HG03175 (cell line): Measurements from ENCODE around the gene POLK.
A peak's percentile ranks its signal among the peaks of the same experiment; 100 is the strongest.
"Not testable (repeated sequence)": the region's sequence is repeated elsewhere in the genome, so short reads cannot be mapped to it uniquely, and the experiment has no call there.

Experiments used
- ATAC-seq: cut with Tn5 transposase; IDR thresholded peaks from one replicate; pipeline ENCODE4 v1.9.1; 2021; ENCODE audit warnings: mild to moderate bottlenecking, moderate library complexity; ENCODE audit not compliant: unreplicated experiment

POLK gene

GRCh38 chr5:75510417-75510835, 1.3 kb upstream of the POLK start:
- ATAC-seq, result peak; percentile 3

DNA sequence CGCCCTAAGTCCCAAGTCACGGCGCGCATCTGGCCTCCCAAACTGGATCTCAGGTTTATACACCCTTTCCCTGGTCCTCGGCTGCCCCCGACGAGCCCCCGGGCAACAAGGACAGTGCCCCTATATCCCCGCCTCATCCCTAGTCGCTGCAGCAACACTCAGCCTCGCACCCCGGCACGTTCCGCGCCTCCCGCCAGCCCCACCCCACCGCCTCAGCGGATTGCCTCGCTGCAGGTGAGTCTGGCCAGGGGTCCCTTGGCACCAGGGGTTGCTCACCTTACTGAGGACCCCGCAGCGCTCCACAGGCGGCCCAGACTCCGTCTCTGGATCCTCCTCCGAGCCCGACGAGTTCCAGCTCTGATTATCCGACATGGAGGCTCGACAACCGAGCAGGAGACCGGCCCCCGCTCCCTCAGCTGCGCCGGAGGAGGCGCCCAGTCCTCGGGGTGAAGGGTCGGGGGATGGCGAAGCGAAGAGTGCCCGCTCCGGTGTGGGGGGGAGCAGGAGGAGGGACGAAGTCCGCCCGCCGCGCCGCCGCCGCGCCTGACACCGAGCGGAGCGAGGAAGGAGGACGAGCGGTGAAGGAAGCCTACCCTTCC, 756 bp upstream of the POLK start:
- ATAC-seq, result peak; percentile 37

DNA sequence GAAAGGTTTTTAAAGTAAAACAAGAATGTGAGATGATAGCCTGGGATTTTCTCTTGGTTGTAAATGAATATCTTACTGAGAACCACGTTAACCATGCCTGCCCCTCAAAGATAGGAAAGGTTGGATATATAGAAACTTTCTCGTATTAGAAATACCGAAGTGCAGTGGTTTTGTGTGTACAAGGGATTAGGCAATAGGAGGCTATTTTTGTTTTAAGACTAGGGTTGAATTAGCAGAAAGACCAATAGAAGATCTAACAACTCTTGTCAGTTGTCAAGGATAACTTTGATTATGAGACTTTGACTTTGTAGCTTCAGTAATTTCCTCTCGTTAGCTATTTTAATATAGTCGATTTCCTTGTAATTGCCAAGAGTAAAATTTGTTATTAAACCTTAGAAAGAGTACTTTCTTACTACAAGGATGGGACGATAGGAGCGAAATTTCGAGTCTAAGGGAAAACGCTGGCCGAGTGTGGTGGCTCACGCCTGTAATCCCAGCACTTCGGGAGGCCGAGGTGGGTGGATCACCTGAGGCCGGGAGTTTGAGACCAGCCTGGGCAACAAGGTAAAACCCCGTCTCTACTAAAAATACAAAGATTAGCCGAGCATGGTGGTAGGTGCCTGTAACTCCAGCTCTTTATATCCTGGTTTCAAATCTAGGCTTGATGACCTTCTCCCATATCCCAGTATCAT, 838 bp downstream of the POLK start:
- ATAC-seq, result no peak

DNA sequence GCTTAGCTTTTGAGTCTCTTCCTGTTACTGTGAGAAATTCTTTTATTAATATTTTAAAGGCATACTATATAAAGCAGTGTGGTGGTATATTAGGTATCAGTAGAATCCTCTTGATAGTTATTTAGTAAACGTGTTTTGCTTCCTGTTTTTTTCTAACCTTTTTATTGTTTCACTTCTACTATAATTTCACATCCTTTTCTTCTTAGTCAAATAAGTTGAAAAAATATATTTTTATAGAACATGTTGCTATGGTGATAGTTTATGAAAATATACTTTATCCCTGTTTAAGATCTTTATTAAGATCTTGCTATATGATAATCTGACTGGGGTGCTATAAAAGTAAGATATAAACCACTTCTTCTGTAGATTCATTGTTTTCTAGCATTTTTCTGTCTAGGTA, 2.1 kb downstream of the POLK start:
- no peak for ATAC-seq

DNA sequence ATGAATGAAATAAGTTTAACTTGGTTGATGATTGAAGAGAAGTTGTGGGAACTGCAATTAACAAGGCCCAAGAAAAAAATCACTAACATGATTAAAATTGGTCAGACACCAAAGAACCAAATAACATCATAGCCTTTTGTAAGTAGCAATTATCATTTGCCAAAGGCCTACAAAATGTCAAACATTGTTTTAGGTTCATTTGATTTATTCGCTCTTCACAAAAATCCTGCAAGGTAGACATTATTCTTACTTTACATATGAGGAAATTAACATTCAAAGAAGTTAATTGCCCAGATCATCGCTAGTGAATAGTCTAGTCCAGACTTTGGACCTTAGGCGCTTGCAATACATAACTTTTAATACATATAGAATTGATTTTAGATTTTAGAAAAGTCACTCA, 2.6 kb downstream of the POLK start:
- no peak for ATAC-seq

- no peak for ATAC-seq
Observed at GRCh38 chr5:75519761-75520160, 8.1 kb downstream of the POLK start.

- ATAC-seq, result no peak
Observed at GRCh38 chr5:75521195-75521594, 9.5 kb downstream of the POLK start.

DNA sequence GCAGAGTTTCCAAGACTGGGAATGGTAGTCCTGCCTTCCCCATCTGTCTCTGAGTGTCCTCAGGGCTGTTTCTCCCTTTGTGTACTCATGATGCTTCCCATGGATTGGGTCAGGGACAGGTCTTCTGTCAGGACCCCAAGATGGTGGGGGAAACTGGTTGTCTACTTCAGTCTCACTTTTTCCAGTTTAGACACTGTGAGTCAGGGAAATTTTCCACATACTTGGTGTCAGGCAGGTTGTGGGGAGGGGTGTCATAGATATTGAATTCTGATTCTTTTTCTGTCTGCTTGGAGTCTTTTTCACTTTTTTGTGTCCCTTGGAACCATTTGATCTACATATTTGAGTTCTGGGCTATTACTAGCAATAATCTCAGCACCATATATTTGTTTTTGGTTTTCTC, 10.3 kb downstream of the POLK start:
- no peak for ATAC-seq

DNA sequence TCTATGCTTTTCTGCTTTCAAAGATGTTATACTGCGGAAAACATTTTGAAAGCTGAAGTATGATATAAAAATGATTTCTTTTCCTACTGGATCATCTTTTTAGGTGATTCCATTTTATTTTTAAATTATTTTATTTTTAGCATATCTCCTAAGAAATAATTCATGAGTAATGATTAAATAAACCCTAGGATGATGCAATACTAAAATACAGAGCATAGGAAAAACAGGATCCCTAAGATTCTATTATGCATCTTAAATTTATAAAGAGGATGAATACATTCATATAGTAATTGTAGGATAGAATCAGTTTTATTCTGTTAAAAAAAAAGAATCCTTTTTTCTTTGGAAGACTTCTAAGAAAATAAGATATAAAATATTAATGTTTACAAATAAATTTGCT, 10.9 kb downstream of the POLK start:
- ATAC-seq, result no peak

DNA sequence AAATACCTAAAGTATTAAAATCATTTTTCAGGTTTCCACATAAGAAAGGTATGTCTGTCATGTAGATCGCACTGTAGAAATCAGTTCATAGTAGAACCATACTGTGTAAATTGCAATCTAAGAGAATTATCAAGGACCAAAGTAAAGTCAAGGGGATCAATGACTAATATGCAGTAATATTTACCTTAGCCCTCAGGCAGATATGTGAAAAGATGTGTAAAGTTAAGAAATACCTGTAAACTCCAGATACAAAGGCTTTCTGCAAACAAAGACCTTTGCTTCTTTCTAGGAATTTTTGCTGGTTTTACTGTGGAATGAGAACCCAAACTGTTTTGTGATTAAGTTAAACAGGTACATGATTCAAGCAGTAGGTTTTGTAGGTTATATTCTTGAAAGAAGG, 11.6 kb downstream of the POLK start:
- no peak for ATAC-seq

DNA sequence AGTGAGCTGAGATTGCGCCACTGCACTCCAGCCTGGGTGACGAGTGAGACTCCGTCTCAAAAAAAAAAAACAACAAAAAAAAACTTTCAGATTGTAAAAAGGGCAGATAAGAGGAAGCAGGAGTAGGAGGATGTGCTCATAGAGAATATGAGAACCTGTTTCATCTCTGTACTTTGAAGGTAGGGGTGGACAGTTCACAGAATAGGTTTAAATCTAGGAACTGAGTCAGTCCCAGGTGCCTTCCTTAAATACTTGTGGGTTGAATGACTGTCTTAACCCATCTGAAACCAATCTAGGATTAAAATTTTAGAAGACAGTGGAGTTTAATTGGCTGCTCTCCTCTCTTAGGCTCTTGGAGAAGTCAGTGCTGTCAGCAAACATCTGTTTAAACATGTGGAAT, 12.4 kb downstream of the POLK start:
- ATAC-seq, result peak; percentile 88

DNA sequence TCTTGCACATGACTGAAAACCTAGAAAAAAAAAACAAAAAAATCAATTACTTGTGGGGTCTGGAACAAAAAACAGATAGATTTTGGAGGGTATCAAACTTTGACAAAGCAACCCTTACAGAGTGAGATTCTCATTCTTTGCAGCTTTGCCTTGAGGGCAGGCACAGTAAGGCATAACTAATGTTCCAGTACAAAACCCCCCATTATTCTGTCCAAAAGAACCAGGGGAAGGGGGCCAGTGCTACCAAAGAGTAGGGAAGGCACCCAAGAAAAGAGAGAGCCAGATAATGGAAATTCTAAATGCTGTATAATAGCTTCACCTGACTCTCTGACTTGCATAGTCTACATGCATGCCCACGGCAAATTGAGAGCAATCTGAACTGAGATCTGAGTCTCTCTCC, 12.9 kb downstream of the POLK start:
- no peak for ATAC-seq

GRCh38 chr5:75525344-75525743, 13.7 kb downstream of the POLK start:
- ATAC-seq, result no peak

GRCh38 chr5:75526070-75526469, 14.4 kb downstream of the POLK start:
- ATAC-seq, result no peak

- ATAC-seq, result no peak
Observed at GRCh38 chr5:75529185-75529584, 17.5 kb downstream of the POLK start.

DNA sequence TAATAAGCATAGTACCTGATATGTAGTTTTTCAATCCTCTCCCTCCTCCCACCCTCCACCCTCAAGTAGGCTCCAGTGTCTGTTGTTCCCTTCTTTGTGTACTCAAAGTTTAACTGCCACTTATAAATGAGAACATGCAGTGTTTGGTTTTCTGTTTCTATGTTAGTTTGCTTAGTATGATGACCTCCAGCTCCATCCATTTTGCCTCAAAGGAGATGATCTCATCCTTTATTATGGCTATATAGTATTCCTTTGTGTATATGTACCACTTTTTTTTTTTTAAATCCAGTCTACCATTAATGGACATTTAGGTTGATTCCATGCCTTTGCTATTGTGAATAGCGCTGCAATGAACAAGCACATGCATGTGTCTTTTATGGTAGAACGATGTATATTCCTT, 20.5 kb downstream of the POLK start:
- ATAC-seq, result no peak

- ATAC-seq, result not testable (repeated sequence)
Observed at GRCh38 chr5:75533716-75534115, 22.0 kb downstream of the POLK start.

- no peak for ATAC-seq
Observed at GRCh38 chr5:75534734-75535133, 23.0 kb downstream of the POLK start.

DNA sequence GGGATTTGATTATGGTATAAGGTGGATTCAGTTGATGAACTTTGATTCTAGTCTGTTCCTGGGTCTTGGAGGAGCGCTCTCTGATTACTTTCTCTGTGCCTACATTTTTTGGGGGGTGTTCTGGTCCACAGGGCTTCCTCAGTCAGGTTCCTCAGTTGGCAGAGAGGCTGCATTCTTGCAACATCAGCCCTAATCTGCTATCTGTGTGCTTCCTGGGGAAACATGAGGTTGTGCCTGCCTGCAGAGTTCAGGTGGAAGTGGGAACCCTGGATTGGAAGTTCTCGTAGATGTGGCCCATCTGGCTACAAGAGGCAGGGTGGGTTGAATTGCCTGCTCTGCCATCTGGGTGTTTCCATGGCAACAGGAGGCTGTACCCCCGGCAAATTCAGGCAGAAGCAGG, 24.5 kb downstream of the POLK start:
- no peak for ATAC-seq

- no peak for ATAC-seq
Observed at GRCh38 chr5:75536694-75537360, 25.1 kb downstream of the POLK start.

GRCh38 chr5:75538211-75538610, 26.5 kb downstream of the POLK start:
- ATAC-seq, result no peak

DNA sequence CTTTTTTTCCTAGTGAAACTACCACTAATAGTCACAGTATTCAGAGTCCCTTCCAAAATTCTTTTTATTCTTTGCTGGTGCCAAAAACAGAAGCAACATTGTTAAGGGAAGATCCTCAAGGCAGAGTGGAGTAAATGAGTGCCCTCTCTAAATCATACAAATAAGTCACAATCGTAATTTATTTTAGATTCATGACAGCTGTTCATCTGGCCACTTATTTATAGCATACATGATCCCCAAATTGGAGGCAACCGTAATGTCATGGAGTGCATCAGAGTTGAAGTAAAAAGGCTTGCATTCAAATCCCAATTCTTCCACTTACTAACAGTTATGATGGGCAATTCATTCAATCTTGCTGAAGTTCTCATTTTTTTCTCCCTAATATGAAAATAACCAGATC, 33.4 kb downstream of the POLK start:
- ATAC-seq, result no peak
